NCI-H2227 (cell line): ENCODE data around the gene VPS39.
"Not testable (repeated sequence)": the region's sequence is repeated elsewhere in the genome, so short reads cannot be mapped to it uniquely, and the experiment has no call there.

Experiments used
- DNase-seq: peaks from one replicate; lab custom pipeline; 2025; ENCODE audit not compliant: unreplicated experiment; lab: John Stamatoyannopoulos, UW

The VPS39 gene, protein sequence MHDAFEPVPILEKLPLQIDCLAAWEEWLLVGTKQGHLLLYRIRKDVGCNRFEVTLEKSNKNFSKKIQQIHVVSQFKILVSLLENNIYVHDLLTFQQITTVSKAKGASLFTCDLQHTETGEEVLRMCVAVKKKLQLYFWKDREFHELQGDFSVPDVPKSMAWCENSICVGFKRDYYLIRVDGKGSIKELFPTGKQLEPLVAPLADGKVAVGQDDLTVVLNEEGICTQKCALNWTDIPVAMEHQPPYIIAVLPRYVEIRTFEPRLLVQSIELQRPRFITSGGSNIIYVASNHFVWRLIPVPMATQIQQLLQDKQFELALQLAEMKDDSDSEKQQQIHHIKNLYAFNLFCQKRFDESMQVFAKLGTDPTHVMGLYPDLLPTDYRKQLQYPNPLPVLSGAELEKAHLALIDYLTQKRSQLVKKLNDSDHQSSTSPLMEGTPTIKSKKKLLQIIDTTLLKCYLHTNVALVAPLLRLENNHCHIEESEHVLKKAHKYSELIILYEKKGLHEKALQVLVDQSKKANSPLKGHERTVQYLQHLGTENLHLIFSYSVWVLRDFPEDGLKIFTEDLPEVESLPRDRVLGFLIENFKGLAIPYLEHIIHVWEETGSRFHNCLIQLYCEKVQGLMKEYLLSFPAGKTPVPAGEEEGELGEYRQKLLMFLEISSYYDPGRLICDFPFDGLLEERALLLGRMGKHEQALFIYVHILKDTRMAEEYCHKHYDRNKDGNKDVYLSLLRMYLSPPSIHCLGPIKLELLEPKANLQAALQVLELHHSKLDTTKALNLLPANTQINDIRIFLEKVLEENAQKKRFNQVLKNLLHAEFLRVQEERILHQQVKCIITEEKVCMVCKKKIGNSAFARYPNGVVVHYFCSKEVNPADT

GRCh38 chr15:42207674-42208579 is at the start of gene VPS39:
VPS39 (minus strand) TSS chr15:42208304; CDS start chr15:42208153, 151 bp downstream.
- DNase-seq: peak; percentile 85

GRCh38 chr15:42253300-42253699 is 45.2 kb upstream of the VPS39 start:
- no peak for DNase-seq

DNA sequence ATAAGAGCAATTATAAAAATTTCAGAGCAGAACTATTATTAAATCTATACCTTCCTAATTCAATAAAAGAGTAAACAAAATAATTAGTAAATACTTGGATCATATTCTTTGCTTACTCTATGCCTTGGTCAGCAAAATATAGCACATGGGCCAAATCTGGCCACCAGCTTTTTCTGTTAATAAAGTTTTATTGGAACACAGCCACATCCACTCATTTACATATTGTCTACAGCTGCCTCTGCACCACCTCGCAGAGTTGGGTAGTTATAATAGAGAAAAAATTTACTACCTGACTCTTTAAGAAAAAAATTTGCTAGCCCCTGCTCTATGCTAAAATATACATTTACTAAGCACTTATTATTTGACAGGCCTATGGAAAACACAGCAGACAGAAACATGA is 32.7 kb upstream of the VPS39 start:
- DNase-seq: no peak

DNA sequence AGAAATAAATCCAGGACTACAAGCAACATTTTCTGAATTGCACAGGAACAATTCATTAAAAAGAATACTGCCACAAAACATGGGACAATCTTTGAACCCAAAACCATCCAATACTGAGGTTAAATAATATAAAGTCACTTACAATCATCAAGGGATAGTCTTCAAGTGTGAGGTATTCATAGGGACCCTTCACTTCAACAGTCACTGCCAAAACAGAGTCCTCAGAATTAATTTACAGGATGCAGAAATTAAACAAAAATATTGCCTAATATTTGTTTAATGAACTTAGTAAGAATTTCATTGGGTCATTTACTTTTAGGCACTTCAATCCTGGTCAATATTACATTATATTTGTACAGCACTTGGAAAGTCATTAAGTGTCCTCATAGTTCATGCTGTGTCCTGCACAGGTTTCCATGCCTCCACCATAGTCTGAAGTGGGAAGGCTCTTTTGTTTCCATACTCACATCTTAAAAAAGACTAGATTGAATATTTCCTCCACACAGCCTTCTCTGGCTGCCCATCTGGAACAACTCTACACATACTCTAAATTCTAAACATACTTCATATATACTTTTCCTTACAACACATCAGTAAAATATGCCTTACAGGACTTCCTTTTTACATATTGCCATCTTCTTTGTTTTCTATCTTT is 31.6 kb upstream of the VPS39 start:
- no peak for DNase-seq

GRCh38 chr15:42233107-42233506 is 25.0 kb upstream of the VPS39 start:
- no peak for DNase-seq

GRCh38 chr15:42232606-42233005 is 24.5 kb upstream of the VPS39 start:
- DNase-seq: no peak

- DNase-seq: no peak
Observed at GRCh38 chr15:42231088-42231487, 23.0 kb upstream of the VPS39 start.

DNA sequence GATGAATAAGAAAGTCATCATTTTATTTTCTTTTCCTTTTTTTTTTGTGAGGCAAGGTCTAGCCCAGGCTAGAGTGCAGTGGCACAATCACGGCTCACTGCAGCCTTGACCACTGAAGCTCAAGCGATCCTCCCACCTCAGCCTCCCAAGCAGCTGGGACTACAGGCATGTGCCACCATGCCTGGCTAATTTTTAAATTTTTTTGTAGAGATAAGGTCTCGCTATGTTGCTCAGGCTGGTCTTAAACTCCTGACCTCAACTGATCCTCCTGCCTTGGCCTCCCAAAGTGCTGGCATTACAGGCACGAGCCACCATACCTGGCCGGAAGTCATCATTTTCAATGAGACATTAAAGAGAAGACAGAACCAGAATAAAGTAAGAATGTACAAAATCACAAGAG is 20.9 kb upstream of the VPS39 start:
- DNase-seq: not testable (repeated sequence)

DNA sequence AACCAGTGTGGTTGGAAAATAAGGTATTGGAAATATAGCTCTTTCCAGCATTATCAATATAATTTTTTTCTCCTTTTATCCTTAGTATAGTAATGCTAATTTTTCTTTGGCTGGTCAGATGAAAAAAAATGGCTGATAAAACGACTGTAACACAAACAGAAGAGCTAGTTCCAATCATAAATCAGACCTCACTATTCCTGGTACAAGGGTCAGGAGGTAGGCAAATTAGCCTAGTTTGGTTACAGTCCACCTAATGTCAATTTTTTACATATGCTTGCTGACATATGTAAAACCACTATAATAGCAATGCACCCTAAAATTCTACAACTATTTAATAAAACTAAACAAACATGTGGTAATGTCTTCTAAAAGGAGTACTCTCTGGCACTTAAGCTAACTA is 19.9 kb upstream of the VPS39 start:
- no peak for DNase-seq

GRCh38 chr15:42226648-42227047 is 18.5 kb upstream of the VPS39 start:
- DNase-seq: no peak

DNA sequence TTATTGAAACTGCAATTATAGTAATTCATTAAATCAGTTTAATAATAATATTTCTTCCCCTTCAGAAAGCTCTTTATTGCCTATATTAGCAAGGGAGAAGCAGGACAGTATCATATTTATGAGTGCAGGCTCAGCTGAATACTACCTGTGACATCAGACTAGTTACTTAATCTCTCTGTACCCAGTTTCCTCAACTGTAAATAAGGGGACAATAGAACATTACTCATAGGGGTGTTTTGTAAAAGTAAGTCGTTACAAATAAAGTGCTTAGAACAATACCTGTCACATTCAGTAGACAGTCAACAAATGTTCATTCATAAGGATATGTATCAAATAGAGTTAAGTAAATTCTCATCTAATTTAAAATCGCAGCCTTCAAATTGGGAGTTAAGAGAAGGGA is 12.1 kb upstream of the VPS39 start:
- DNase-seq: no peak

DNA sequence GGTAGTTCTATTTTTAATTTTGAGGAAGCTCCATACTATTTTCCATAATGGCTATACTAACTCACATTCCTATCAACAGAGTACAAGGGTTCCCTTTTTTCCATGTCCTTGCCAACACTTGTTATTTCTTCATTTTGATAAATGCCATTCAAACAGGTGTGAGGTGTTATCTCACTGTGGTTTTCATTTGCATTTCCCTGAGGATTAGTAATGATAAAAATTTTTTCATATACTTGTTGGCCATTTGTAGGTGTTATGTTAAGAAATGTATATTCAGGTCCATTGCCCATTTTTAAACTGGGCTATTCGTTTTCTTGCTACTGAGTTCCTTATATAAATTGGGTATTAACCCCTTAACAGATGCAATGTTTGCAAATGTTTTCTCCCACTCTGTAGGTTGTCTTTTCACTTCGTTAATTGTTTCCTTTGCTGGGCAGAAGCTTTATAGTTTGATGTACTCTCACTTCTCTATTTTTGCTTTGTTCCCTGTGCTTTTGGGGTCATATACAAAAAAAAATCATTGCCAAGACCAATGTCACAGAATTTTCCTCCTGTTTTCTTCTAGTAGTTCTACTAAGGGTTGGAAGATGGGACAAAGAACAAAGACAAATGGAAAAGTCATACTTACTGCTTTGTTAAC is 11.0 kb upstream of the VPS39 start:
- DNase-seq: no peak

DNA sequence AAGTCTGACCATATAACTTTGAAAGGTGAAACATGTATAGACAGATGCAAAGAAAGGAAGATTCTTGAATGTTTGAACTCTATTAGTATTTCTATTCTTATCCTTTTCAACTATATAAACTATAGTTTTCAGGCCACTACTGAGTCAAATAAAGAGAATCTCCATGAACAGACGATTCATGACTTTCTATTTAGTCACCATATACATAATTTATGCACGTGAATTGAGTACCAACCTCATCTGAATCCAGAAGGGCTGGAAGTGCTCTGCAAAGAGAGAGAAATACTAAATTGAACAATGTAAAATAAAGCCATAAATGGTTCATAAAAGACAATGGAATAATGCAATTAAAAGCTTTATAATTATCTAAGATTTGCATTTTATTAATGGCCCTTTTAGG is 9.5 kb upstream of the VPS39 start:
- DNase-seq: no peak

- no peak for DNase-seq
Observed at GRCh38 chr15:42215913-42216829, 8.1 kb upstream of the VPS39 start.

DNA sequence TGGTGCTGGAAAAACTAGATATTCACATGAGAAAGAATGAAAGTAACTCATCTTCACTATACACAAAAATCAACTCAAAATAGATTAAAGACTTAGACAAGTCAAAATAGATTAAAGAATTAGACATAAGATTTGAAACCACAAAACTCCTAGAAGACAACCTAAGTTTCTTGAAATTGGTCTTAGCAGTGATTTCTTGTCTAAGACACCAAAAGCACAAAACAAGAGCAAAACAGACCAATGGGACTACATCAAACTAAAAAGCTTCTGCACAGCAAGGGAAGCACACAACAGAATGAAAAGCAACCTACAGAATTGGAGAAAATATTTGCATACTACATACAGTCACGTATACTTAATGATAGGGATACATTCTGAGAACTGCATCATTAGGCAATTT is 6.5 kb upstream of the VPS39 start:
- DNase-seq: no peak

- no peak for DNase-seq
Observed at GRCh38 chr15:42213511-42213910, 5.4 kb upstream of the VPS39 start.

DNA sequence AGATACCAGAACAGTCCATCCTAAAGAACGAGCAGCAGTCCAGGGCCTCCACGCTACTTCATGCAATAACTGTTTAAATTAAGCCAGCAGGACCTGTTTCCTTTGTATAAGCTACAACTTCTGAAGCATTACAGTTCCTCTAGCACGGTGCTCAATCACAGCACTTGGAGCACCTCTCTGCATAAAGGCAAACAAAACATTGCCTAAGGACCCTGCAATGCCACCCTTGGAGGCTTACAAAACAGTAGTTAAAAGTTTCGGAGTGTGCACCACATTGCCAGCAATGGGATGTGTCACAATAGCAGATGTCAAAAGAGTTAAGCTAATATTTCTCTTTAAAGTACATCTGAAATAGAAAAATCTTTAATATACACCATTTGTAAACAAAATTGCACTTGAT is 2.6 kb upstream of the VPS39 start:
- no peak for DNase-seq

- DNase-seq: no peak
Observed at GRCh38 chr15:42206406-42206805, 1.7 kb downstream of the VPS39 start.

GRCh38 chr15:42203891-42204290 is 4.2 kb downstream of the VPS39 start:
- no peak for DNase-seq
